MM.1S (cell line): ENCODE results near the gene FAM184A.

Source experiments
- EZH2 ChIP-seq: fragments of 300-600 bp; sonication (generic); optimal IDR thresholded peaks from 2 replicates; pipeline ENCODE3; 2017; ENCODE audit warnings: low read depth, mild to moderate bottlenecking, antibody characterized with exemption, low read length, mixed read lengths
- TF ChIP-seq, protein P1 (sequence below): fragments of 300-600 bp; sonication (generic); IDR thresholded peaks from 2 replicates; pipeline ENCODE4 v1.5.1; 2016; ENCODE audit warnings: antibody characterized with exemption, low read length, mixed read lengths

DNA sequence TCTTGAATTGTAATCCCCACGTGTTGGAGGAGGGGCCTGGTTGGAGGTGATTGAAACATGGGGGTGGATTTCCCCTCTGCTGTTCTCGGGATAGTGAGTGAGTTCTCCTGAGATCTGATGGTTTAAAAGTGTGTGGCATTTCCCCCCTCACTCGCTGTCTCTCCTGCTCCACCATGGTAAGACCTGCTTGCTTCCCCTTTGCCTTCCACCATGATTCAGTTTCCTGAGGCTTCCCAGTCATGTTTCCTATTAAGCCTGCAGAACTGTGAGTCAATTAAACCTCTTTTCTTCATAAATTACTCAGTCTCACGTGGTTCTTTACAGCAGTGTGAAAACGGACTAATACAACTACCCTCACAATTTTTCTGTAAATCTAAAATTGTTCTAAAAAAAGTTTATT lies 26.8 kb upstream of the FAM184A start:
- TF ChIP-seq, protein P1, sequence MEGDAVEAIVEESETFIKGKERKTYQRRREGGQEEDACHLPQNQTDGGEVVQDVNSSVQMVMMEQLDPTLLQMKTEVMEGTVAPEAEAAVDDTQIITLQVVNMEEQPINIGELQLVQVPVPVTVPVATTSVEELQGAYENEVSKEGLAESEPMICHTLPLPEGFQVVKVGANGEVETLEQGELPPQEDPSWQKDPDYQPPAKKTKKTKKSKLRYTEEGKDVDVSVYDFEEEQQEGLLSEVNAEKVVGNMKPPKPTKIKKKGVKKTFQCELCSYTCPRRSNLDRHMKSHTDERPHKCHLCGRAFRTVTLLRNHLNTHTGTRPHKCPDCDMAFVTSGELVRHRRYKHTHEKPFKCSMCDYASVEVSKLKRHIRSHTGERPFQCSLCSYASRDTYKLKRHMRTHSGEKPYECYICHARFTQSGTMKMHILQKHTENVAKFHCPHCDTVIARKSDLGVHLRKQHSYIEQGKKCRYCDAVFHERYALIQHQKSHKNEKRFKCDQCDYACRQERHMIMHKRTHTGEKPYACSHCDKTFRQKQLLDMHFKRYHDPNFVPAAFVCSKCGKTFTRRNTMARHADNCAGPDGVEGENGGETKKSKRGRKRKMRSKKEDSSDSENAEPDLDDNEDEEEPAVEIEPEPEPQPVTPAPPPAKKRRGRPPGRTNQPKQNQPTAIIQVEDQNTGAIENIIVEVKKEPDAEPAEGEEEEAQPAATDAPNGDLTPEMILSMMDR, result no peak
- no peak for TF ChIP-seq EZH2
